ENCODE measurements around the gene FGFR2. TPM values are rescaled to one million over a fixed set of nuclear protein-coding genes. Genes with fewer than 3 reads are reported as not detected.

The FGFR2 gene
- total RNA-seq, 1 donor from 2014 or later, result 7.4 TPM

DNA sequence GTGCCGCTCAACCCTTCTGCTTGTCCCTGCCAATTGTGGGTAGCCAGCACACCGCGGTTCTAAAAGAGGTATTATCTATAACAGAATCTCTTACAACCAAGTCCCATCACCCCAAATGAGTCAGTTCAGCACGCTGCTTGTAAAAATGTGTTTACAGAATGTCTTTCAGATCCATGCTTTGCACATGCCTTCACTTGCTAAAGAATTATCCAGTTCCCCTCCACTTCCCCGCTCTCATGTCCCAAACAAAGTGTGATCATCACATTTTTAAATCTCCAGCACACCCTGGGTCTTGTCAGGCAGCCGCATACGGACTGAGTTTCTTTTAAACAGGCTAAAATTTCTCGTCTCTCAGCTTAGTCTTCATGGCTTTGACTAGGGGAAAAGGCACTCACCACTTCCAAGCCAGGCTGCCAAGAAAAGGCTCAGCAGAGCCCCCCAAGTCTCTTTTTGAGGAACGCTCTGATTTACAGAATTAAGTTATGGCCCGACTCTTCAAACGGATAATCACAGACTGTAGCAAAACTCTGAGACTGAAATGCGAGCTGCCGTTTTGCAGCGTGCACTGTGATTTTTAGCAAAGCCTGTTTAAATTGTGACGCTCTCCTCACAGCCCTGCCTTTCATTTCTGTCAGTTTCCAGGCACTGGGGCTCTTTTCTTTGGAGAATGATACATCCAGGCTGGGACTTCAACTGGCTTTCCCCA lies 29.8 kb upstream of the FGFR2 start:
- H3K4me3 Mint-ChIP-seq (ENCODE audit: unreplicated experiment), result no peak overlapping the region
- H3K4me1 Mint-ChIP-seq (ENCODE audit: low read depth, unreplicated experiment), result peaks cover 6% of the 10 kb centered on the region
- H3K36me3 Mint-ChIP-seq (ENCODE audit: unreplicated experiment), result no peaks in the 10 kb centered on the region
- no peak overlapping the region for H3K27ac Mint-ChIP-seq (ENCODE audit: unreplicated experiment)
- TF ChIP-seq, protein P1, sequence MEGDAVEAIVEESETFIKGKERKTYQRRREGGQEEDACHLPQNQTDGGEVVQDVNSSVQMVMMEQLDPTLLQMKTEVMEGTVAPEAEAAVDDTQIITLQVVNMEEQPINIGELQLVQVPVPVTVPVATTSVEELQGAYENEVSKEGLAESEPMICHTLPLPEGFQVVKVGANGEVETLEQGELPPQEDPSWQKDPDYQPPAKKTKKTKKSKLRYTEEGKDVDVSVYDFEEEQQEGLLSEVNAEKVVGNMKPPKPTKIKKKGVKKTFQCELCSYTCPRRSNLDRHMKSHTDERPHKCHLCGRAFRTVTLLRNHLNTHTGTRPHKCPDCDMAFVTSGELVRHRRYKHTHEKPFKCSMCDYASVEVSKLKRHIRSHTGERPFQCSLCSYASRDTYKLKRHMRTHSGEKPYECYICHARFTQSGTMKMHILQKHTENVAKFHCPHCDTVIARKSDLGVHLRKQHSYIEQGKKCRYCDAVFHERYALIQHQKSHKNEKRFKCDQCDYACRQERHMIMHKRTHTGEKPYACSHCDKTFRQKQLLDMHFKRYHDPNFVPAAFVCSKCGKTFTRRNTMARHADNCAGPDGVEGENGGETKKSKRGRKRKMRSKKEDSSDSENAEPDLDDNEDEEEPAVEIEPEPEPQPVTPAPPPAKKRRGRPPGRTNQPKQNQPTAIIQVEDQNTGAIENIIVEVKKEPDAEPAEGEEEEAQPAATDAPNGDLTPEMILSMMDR (IDR thresholded peaks at IDR 0.05; ENCODE audit: partially characterized antibody, unreplicated experiment), result no peak
- no peak for DNase-seq
- H3K27me3 Mint-ChIP-seq (ENCODE audit: unreplicated experiment), result peaks cover 1% of the 10 kb centered on the region
- no peaks in the 10 kb centered on the region for H3K9me3 Mint-ChIP-seq (ENCODE audit: unreplicated experiment)

- TF ChIP-seq, protein P1 (IDR thresholded peaks at IDR 0.05; ENCODE audit: partially characterized antibody, unreplicated experiment), result no peak
- H3K4me3 Mint-ChIP-seq (ENCODE audit: unreplicated experiment), result no peak overlapping the region
- no peak for DNase-seq
- no peak overlapping the region for H3K27ac Mint-ChIP-seq (ENCODE audit: unreplicated experiment)
- H3K36me3 Mint-ChIP-seq (ENCODE audit: unreplicated experiment), result no peaks in the 10 kb centered on the region
- H3K4me1 Mint-ChIP-seq (ENCODE audit: low read depth, unreplicated experiment), result peaks cover 6% of the 10 kb centered on the region
- H3K27me3 Mint-ChIP-seq (ENCODE audit: unreplicated experiment), result peaks cover 3% of the 10 kb centered on the region
- H3K9me3 Mint-ChIP-seq (ENCODE audit: unreplicated experiment), result peaks cover 4% of the 10 kb centered on the region
These were observed 26.7 kb upstream of the FGFR2 start for GRCh38 chr10:121624836-121625486.

DNA sequence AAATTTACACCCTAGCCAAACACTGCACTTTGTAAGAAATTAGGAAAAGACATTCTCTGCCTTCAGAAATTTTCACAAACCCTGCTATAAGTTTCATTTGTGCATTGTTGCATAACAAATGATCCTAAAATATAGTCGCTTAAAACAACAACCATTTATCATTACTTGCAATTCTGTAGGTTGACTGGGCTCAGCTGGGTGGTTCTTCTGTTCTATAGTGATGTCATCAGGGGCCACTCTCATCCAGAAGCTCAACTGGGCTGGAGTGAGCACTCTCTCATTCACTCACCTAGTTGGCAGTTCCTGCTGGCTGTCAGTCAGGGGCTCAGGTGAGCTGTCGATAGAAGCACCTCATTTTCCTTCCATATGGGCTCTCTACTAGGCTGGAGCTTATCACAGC lies 20.7 kb upstream of the FGFR2 start:
- TF ChIP-seq, protein P1 (IDR thresholded peaks at IDR 0.05; ENCODE audit: partially characterized antibody, unreplicated experiment), result no peak
- Mint-ChIP-seq H3K27ac (ENCODE audit: unreplicated experiment) (no peak overlapping the region), H3K36me3 (ENCODE audit: unreplicated experiment) (peaks cover 11% of the 10 kb centered on the region), H3K27me3 (ENCODE audit: unreplicated experiment) (peaks cover 9% of the 10 kb centered on the region), H3K4me1 (ENCODE audit: low read depth, unreplicated experiment) (peaks cover 15% of the 10 kb centered on the region), H3K4me3 (ENCODE audit: unreplicated experiment) (no peak overlapping the region), H3K9me3 (ENCODE audit: unreplicated experiment) (peaks cover 14% of the 10 kb centered on the region)
- DNase-seq, result no peak

- Mint-ChIP-seq H3K36me3 (ENCODE audit: unreplicated experiment) (peaks cover 11% of the 10 kb centered on the region), H3K9me3 (ENCODE audit: unreplicated experiment) (peaks cover 14% of the 10 kb centered on the region), H3K4me3 (ENCODE audit: unreplicated experiment) (no peak overlapping the region), H3K27me3 (ENCODE audit: unreplicated experiment) (peaks cover 8% of the 10 kb centered on the region), H3K4me1 (ENCODE audit: low read depth, unreplicated experiment) (peaks cover 15% of the 10 kb centered on the region), H3K27ac (ENCODE audit: unreplicated experiment) (no peak overlapping the region)
- DNase-seq, result no peak
- TF ChIP-seq, protein P1 (IDR thresholded peaks at IDR 0.05; ENCODE audit: partially characterized antibody, unreplicated experiment), result no peak
These were observed 18.9 kb upstream of the FGFR2 start for GRCh38 chr10:121617176-121617575.

GRCh38 chr10:121616291-121616690 lies 18.0 kb upstream of the FGFR2 start:
- Mint-ChIP-seq H3K27me3 (ENCODE audit: unreplicated experiment) (peaks cover 9% of the 10 kb centered on the region), H3K4me1 (ENCODE audit: low read depth, unreplicated experiment) (peaks cover 17% of the 10 kb centered on the region), H3K4me3 (ENCODE audit: unreplicated experiment) (no peak overlapping the region), H3K27ac (ENCODE audit: unreplicated experiment) (peak overlapping the region; percentile 31), H3K9me3 (ENCODE audit: unreplicated experiment) (peaks cover 10% of the 10 kb centered on the region), H3K36me3 (ENCODE audit: unreplicated experiment) (peaks cover 11% of the 10 kb centered on the region)
- no peak for DNase-seq
- TF ChIP-seq, protein P1 (IDR thresholded peaks at IDR 0.05; ENCODE audit: partially characterized antibody, unreplicated experiment), result no peak
